ENCODE results near the gene AMOT. TPM values are rescaled to one million over a fixed set of nuclear protein-coding genes. Genes with fewer than 3 reads are reported as not detected.
"Not testable (repeated sequence)": the region's sequence is repeated elsewhere in the genome, so short reads cannot be mapped to it uniquely, and the experiment has no call there.

The AMOT gene
- polyA plus RNA-seq (2013, experiment 1 of 2; ENCODE audit: insufficient read length), result 30.9 TPM
- 26.3 TPM for polyA plus RNA-seq (2013, experiment 2 of 2; ENCODE audit: insufficient read length)

GRCh38 chrX:112840382-112841113 is at the start of gene AMOT:
Gene AMOT (minus strand): TSS chrX:112840831. CDS start chrX:112823126, 17,705 bp downstream.
- DNase-seq, result peak; percentile 74

DNA sequence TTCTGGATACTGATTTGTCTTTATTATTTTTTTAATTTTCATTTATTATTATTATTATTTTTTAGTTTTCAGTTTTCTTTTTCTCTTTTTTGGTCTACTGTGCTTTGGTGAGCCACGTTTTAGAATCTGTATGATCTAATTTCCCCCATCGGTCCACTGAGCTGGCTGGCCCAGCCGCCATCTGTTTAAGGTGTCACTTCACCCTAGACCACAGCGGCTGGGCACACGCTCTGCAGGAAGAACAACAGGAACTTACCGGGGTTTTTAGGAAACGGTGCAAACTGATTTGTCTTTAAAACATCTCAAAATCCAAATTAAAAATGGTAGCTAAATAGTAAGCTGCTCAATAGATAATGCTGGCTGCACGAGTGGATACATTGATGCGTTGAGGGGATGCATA is 48.8 kb upstream of the AMOT start:
- no peak for DNase-seq

- peak; percentile 1 for DNase-seq
Observed at GRCh38 chrX:112888916-112889315, 48.3 kb upstream of the AMOT start.

DNA sequence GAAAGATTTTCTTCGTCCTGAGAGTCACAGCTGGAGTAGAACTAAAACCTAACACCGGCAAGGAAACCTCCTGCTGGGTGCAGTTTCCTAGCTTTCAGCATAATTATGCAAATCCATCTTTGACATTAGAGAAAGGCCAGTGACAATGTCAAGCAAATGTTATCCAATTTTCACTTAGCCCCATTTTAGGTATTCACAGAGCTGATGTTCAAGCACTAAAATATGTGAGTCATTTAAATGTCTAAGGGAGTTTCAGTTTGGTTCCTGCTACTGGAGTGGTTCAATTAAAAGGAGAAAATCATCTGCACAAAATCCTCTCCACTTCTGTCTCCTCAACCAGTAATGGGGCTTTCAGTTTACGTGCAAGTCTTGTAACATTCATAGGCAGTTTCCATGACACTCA is 37.1 kb upstream of the AMOT start:
- DNase-seq, result no peak

DNA sequence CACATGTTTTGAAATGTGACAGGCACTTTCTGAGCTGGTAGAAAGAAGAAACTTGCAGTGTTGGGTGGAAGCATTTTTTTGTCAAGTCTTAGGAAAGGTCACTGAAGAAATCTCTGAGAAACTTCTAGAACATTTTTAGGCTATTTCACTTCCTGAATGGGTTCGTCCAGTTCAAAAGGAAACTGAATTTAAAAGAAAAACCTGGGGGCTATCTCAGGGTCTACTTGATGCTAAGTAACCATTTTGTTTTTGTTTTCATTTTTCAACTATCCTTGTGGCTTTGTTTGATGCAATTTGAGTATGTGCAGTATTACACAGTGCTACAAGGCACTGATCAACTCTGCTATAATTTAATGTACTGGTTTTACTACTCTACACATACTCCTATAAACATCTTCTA is 34.0 kb upstream of the AMOT start:
- DNase-seq, result no peak

GRCh38 chrX:112874175-112874574 is 33.5 kb upstream of the AMOT start:
- peak; percentile 41 for DNase-seq

DNA sequence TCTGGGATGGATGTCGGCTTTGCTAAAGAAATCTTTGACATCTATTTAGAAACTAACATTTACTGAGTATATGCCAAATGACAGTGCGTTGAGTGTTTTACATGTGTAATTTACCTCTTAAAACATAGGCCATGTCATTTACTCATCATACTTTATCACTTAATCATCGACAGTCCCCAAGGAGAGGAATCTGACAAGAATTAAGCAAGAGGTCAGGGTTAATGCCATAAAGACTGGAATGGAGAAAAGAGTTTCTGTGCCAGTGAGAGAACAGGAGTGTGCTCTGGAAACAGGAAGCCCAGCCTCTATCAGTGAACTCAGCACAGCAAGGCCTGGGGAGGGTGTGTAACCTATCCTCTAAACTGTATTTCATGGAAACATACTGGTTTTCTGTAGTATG is 28.0 kb upstream of the AMOT start:
- peak; percentile 30 for DNase-seq

DNA sequence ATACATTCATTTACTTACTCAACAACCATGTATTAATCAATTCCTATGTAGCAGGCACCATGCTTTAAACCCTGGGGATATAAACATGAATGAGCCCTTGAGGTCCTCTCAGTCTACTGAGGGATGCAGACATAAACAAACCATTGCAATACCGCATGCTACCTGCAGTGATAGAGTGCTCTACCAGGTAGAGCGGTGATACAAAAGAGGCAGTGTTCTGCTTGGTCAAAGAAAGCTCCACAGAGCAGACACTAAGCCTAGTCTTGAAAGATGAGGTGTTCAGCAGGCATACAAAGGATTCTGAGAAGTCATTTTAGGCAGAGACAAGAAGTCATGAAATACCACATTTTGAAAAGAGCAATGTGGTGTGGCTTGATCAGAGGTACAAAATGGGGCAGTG is 26.9 kb upstream of the AMOT start:
- DNase-seq, result no peak

GRCh38 chrX:112866175-112866574 is 25.5 kb upstream of the AMOT start:
- DNase-seq, result peak; percentile 54

DNA sequence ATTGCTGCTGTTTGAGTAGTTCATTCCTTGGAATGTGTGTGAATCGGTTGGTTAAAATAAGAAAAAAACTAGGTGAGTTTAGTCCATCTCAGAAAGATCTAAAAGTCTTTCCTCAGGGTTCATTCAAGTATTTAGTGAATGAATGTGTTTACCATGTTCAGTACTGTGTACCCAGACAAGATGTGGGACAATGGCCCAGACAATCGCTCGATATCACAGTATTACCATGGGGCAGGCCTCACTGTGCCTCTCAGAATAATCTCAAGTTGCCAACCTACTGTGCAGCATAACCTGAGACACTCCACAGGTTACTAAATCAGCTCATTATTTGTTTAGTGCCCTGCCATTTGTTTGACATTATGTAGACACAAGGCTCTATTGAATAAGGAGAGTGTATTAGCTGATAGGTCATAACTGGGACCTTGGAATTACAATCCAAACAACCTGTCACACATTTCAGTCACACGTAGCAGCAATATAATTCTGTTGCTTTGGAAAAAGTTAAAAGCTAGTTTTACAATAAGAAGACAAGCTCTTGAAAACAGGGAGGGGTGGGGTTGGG is 24.9 kb upstream of the AMOT start:
- no peak for DNase-seq

GRCh38 chrX:112863850-112864249 is 23.2 kb upstream of the AMOT start:
- DNase-seq, result no peak

- DNase-seq, result no peak
Observed at GRCh38 chrX:112857478-112857878, 16.8 kb upstream of the AMOT start.

- not testable (repeated sequence) for DNase-seq
Observed at GRCh38 chrX:112854901-112855300, 14.3 kb upstream of the AMOT start.

DNA sequence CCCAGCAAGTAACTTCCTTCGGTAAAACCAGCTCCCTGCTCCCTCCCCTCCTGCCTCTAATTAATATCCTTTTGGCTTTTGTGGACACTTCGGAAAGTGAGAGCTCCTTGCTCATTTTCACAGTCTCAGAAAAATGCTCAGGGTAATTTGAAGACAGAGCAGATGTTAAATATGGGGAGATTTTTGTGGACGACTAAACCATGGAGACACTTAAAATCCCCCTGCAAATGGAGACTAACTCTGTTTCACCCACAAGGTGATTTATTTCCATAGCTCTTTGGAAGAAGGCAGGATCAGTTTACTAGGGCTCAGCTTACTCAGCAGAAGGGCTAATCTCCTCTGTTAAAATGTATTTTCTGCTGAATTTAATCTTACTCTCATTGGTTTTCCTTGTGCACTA is 12.2 kb upstream of the AMOT start:
- peak; percentile 30 for DNase-seq

DNA sequence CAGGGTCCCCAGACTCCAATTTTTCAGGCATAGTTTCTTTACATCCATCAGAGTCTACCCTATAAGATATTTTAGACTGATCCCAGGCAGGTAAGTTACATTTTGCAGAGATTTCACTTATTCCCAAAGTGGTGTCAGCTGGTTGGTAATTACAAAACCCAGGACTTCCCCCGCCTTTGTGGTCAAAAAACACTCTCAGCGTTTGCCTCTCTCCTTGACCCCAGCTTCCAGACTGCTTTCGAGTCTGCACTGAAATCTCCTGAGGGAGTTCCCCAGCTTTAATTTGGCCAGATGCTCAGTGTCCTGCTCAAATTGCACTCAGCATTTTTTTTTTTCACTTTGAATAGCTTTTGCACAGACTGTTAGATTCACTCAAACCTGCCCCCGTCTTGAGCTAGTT is 11.2 kb upstream of the AMOT start:
- peak; percentile 70 for DNase-seq

- DNase-seq, result no peak
Observed at GRCh38 chrX:112851161-112851779, 10.6 kb upstream of the AMOT start.

GRCh38 chrX:112849016-112849415 is 8.4 kb upstream of the AMOT start:
- DNase-seq, result peak; percentile 25

DNA sequence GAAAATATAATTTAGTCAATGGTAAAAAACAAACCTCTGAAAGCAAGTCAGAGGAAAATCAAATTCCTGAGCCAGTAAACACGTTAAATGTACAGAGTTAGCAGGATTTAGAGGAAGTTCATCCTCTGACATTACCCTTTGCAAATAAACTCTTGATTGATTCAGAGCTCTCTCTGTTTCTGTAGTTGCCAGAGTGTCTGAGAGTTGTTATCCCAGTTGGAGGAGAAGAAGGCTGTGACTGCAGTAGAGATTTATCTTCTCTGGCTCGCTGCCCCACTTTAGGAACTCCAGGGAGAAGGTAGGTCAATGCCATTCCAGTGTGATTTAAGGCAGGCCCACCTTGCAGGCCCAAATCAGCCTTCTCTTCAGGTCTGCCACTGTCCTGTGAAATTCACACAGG is 6.2 kb upstream of the AMOT start:
- no peak for DNase-seq

GRCh38 chrX:112846187-112846586 is 5.6 kb upstream of the AMOT start:
- peak; percentile 49 for DNase-seq

DNA sequence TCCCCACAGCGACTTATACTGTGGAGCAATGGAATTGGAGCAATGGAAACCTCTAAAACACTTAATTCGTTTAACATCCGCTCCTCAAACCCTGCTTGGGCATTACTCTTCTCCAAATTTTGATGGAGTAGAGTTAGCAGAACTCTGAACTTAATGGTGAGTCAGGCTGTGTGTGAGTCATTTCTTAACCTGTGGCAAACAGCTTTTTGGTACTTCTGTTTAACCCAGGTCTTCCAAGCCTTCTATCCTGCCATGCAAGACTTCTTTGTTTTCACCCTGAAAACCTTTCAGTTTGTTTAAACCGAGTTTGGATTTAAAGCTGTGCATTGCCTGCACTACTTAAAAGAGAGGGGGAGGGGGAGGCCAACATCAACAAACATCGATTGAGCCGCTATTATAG is 3.6 kb upstream of the AMOT start:
- peak; percentile 13 for DNase-seq

DNA sequence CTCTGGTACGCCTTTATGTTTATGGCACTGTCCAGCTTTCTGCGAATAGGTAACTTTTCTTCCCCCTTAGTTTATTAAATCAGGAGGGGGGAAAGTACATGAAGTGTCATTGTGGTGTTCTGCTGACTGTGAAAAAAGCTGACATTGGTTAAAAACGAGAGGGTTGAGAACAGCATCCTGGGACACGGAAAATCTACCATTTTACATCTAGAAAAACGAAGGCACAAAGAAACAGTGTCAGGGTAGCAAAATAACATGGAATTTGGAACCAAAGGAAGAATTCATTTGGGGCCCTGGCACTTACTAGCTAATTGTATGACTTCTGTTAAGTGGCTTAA is 1.2 kb upstream of the AMOT start:
- DNase-seq, result no peak

DNA sequence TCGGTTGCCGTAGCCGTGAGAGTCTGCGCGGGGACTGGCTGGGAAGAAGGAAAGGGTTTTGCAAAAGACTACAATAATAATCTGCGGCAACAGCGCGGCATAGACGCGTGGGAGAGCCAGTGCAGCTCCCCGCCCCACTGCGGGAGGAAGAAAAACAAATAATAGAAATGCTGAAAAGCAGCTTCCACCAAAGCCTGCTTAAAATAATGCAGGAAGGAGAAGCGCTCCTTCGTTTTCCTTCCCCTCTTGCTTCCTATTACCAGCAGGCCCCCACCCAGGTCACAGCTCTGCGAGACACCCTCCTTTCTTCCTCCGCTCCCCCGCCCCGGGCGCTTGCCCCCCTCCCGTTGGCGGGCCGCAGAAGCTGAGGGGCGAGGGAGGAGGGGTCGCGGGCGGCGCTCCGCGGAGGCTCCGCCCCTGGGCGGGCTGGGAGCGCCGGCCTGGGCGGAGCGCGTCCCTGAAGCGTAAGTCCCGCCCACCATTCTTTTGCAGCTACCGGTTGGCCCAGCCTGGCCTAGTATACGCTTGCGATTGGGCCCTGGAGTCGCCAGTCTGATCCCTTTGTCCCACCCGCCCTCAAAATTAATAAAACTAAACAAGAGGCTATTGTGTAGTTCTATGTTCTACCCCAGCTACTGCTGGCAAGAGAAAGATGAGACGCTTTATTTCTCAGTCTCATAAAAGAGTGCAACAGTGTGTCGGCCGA is 636 bp upstream of the AMOT start:
- DNase-seq, result peak; percentile 87

DNA sequence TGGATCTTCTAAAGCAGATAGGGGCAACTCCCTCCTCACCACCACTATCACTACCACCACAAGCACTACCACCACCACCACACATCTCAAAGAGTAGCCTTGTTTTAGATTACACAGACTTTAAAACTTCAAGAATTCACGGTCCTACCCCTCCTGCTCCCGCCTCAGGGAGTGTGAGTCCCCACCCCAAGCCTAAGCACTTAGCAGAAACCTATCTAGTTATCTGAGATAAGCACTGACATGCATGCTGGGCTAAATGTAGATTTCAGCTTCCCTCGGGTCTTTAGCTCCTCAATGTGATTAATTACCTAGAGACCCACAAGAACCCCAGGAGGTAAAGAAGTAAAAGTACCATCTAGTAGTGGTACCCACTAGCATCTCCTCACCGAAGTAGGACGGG is 775 bp downstream of the AMOT start:
- no peak for DNase-seq

Data from fibroblast of skin of abdomen (primary cell).